ENCODE data around the gene TMEM44. TPM values are rescaled to one million over a fixed set of nuclear protein-coding genes. Genes with fewer than 3 reads are reported as not detected.

Gene TMEM44
- polyA plus RNA-seq, 1 donor (not counting 4 experiments of a cell fraction or from before 2014, with no cell fraction given): 13.3 TPM

- no peaks in the 10 kb centered on the region for H3K4me1 ChIP-seq (ENCODE audit: control insufficient read depth, extremely low read depth, insufficient read depth, low read length)
- H3K27ac ChIP-seq (ENCODE audit: control insufficient read depth, insufficient read depth, low read length): no peak overlapping the region
- no peak overlapping the region for H3K4me3 ChIP-seq (ENCODE audit: control insufficient read depth in 2 of 3, extremely low read depth in 1 of 3, insufficient read depth in 2 of 3, low read depth in 1 of 3, low read length in 3 of 3)
- H3K9me1 ChIP-seq (ENCODE audit: control insufficient read depth, extremely low read depth, insufficient read depth, low read length): no peaks in the 10 kb centered on the region
- H3K27me3 ChIP-seq (ENCODE audit: control insufficient read depth, extremely low read depth, insufficient read depth, low read length): no peaks in the 10 kb centered on the region
- no peak overlapping the region for H2AFZ ChIP-seq (ENCODE audit: control insufficient read depth, low read length)
- DNase-seq (ENCODE audit: low read depth, low spot score) (no peak), FAIRE-seq (no peak)
- H3K36me3 ChIP-seq (ENCODE audit: control insufficient read depth in 2 of 2, extremely low read depth in 1 of 2, insufficient read depth in 2 of 2, low read length in 2 of 2): peaks cover 2 to 25% of the 10 kb centered on the region in 2 experiments
- no peak for TF ChIP-seq EZH2 (IDR thresholded peaks at IDR 0.05; ENCODE audit: low read length)
- TF ChIP-seq CTCF (optimal IDR thresholded peaks at IDR 0.05 in 1 of 3, IDR thresholded peaks at IDR 0.05 in 1 of 3, conservative IDR thresholded peaks at IDR 0.05 in 1 of 3; ENCODE audit: extremely low read depth in 1 of 3, insufficient read depth in 2 of 3, low read length in 3 of 3): no peak
- H4K20me1 ChIP-seq (ENCODE audit: control insufficient read depth, extremely low read depth, insufficient read depth, low read length): no peaks in the 10 kb centered on the region
- no peak overlapping the region for H3K4me2 ChIP-seq (ENCODE audit: control insufficient read depth, extremely low read depth, insufficient read depth, low read depth, low read length)
- no peaks in the 10 kb centered on the region for H3K9me3 ChIP-seq (ENCODE audit: control insufficient read depth, low read depth, low read length)
- dilution Hi-C loops (cut with MboI; ENCODE audit: extremely low pct_ligation_motif_present, low sequenced_read_pairs): no loop called here
- no peak overlapping the region for H3K9ac ChIP-seq (ENCODE audit: control insufficient read depth, extremely low read depth, insufficient read depth, low read length)
- no peaks in the 10 kb centered on the region for H3K79me2 ChIP-seq (ENCODE audit: control insufficient read depth, insufficient read depth, low read length)
Observed at GRCh38 chr3:194624956-194625355, 8.3 kb downstream of the TMEM44 start.

- DNase-seq (ENCODE audit: low read depth, low spot score) (no peak), FAIRE-seq (no peak)
- Histone ChIP-seq H4K20me1 (ENCODE audit: control insufficient read depth, extremely low read depth, insufficient read depth, low read length) (no peaks in the 10 kb centered on the region), H3K27ac (ENCODE audit: control insufficient read depth, insufficient read depth, low read length) (no peak overlapping the region), H3K79me2 (ENCODE audit: control insufficient read depth, insufficient read depth, low read length) (no peaks in the 10 kb centered on the region), H3K27me3 (ENCODE audit: control insufficient read depth, extremely low read depth, insufficient read depth, low read length) (no peaks in the 10 kb centered on the region), H3K9me1 (ENCODE audit: control insufficient read depth, extremely low read depth, insufficient read depth, low read length) (no peaks in the 10 kb centered on the region), H3K4me2 (ENCODE audit: control insufficient read depth, extremely low read depth, insufficient read depth, low read depth, low read length) (no peak overlapping the region), H3K9me3 (ENCODE audit: control insufficient read depth, low read depth, low read length) (no peaks in the 10 kb centered on the region), H3K36me3 (ENCODE audit: control insufficient read depth in 2 of 2, extremely low read depth in 1 of 2, insufficient read depth in 2 of 2, low read length in 2 of 2) (peaks cover 2 to 25% of the 10 kb centered on the region in 2 experiments), H3K4me1 (ENCODE audit: control insufficient read depth, extremely low read depth, insufficient read depth, low read length) (no peaks in the 10 kb centered on the region), H3K4me3 (ENCODE audit: control insufficient read depth in 2 of 3, extremely low read depth in 1 of 3, insufficient read depth in 2 of 3, low read depth in 1 of 3, low read length in 3 of 3) (no peak overlapping the region), H2AFZ (ENCODE audit: control insufficient read depth, low read length) (no peak overlapping the region), H3K9ac (ENCODE audit: control insufficient read depth, extremely low read depth, insufficient read depth, low read length) (no peak overlapping the region)
- TF ChIP-seq CTCF (optimal IDR thresholded peaks at IDR 0.05 in 1 of 3, IDR thresholded peaks at IDR 0.05 in 1 of 3, conservative IDR thresholded peaks at IDR 0.05 in 1 of 3; ENCODE audit: extremely low read depth in 1 of 3, insufficient read depth in 2 of 3, low read length in 3 of 3): no peak
- TF ChIP-seq EZH2 (IDR thresholded peaks at IDR 0.05; ENCODE audit: low read length): no peak
- dilution Hi-C loops (cut with MboI; ENCODE audit: extremely low pct_ligation_motif_present, low sequenced_read_pairs): no loop called here
Observed at GRCh38 chr3:194623449-194624290, 9.5 kb downstream of the TMEM44 start.
